HG02938 (cell line): ENCODE data around the gene PKP3.
"Not testable (repeated sequence)": the region's sequence is repeated elsewhere in the genome, so short reads cannot be mapped to it uniquely, and the experiment has no call there.

Experiments used
- ATAC-seq: cut with Tn5 transposase; IDR thresholded peaks from one replicate; pipeline ENCODE4 v1.9.1; 2021; ENCODE audit warnings: mild to moderate bottlenecking, moderate library complexity; ENCODE audit not compliant: unreplicated experiment

The PKP3 gene

GRCh38 chr11:376531-377173, 17.4 kb upstream of the PKP3 start:
- no peak for ATAC-seq

- ATAC-seq: no peak
These were observed 16.7 kb upstream of the PKP3 start for GRCh38 chr11:377174-377865.

- no peak for ATAC-seq
These were observed 16.0 kb upstream of the PKP3 start for GRCh38 chr11:377883-378500.

- ATAC-seq: no peak
These were observed 14.6 kb upstream of the PKP3 start for GRCh38 chr11:379205-380094.

GRCh38 chr11:380095-380480, 13.9 kb upstream of the PKP3 start:
- no peak for ATAC-seq

- no peak for ATAC-seq
These were observed 13.5 kb upstream of the PKP3 start for GRCh38 chr11:380491-380890.

GRCh38 chr11:380996-381395, 13.0 kb upstream of the PKP3 start:
- no peak for ATAC-seq

GRCh38 chr11:381501-382072, 12.4 kb upstream of the PKP3 start:
- ATAC-seq: no peak

- no peak for ATAC-seq
These were observed 11.9 kb upstream of the PKP3 start for GRCh38 chr11:382081-382629.

- no peak for ATAC-seq
These were observed 10.6 kb upstream of the PKP3 start for GRCh38 chr11:383431-383830.

- ATAC-seq: no peak
These were observed 9.5 kb upstream of the PKP3 start for GRCh38 chr11:384511-384910.

GRCh38 chr11:385594-386351, 8.2 kb upstream of the PKP3 start:
- ATAC-seq: no peak

GRCh38 chr11:386483-386882, 7.5 kb upstream of the PKP3 start:
- no peak for ATAC-seq

- no peak for ATAC-seq
These were observed 6.7 kb upstream of the PKP3 start for GRCh38 chr11:387193-387793.

GRCh38 chr11:389369-389768, 4.6 kb upstream of the PKP3 start:
- ATAC-seq: not testable (repeated sequence)

GRCh38 chr11:390175-390574, 3.8 kb upstream of the PKP3 start:
- ATAC-seq: no peak

GRCh38 chr11:391117-392017, 2.6 kb upstream of the PKP3 start:
- no peak for ATAC-seq

- no peak for ATAC-seq
These were observed 1.8 kb upstream of the PKP3 start for GRCh38 chr11:392102-392777.
